Measurements from ENCODE around the gene OR1L8. TPM values are rescaled to one million over a fixed set of nuclear protein-coding genes. Genes with fewer than 3 reads are reported as not detected.

OR1L8 gene
- total RNA-seq, 1 donor: 0.27 TPM

DNA sequence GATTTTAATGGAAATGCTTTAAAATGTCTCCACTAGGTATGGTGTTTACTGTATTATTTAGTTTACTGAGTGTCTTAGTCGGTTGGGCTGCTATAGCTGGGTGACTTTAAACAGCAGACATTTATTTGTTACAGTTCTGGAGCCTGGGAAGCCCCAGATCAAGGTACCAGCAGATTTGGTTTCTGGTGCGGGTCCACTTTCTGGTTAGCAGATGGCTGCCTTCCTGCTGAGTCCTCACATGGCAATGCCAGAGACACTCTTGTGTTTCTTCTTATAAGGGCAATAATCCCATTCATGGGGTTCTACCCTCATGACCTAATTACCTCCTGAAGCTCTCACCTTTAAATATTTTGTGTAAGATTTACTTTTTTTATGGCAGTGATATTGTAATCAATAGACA is 65.0 kb downstream of the OR1L8 start:
- no peak for DNase-seq (ENCODE audit: low read depth in 2 of 3, low spot score in 2 of 3)

Other genes with a start within 250 kb of the OR1L8 start
- 49.8 TPM for gene PTGS1, start 212.4 kb downstream of the OR1L8 start, total RNA-seq
- gene OR1J1, start 105.5 kb downstream of the OR1L8 start, total RNA-seq: under 0.01 TPM
- gene OR1J2, start 72.6 kb downstream of the OR1L8 start, total RNA-seq: 0.27 TPM
- under 0.01 TPM for gene OR1J4, start 64.2 kb downstream of the OR1L8 start, total RNA-seq
- not detected for gene OR1N1, start 56.1 kb downstream of the OR1L8 start, total RNA-seq
- gene OR1N2, start 30.3 kb downstream of the OR1L8 start, total RNA-seq: 0.27 TPM
- gene OR1Q1, start 31.4 kb upstream of the OR1L8 start, total RNA-seq: under 0.01 TPM
- gene OR1B1, start 74.2 kb upstream of the OR1L8 start, total RNA-seq: 0.27 TPM
- not detected for gene OR1L1, start 78.3 kb upstream of the OR1L8 start, total RNA-seq
- gene OR1L3, start 91.7 kb upstream of the OR1L8 start, total RNA-seq: not detected
- not detected for gene OR1L4, start 140.6 kb upstream of the OR1L8 start, total RNA-seq
- gene OR1L6, start 158.9 kb upstream of the OR1L8 start, total RNA-seq: not detected
- not detected for gene OR5C1, start 205.5 kb upstream of the OR1L8 start, total RNA-seq
- not detected for gene OR1K1, start 216.7 kb upstream of the OR1L8 start, total RNA-seq
- gene PDCL, start 245.2 kb upstream of the OR1L8 start, total RNA-seq: 20.5 TPM